ENCODE results near the gene STAT5A.
A peak's percentile ranks its signal among the peaks of the same experiment; 100 is the strongest.

STAT5A gene

GRCh38 chr17:42322382-42323267, 34.3 kb downstream of the STAT5A start:
- no peaks in the 10 kb centered on the region for H3K9me3 ChIP-seq (ENCODE audit: insufficient read depth, low read length)
- peaks cover 9% of the 10 kb centered on the region for H3K4me1 ChIP-seq (ENCODE audit: insufficient read depth, insufficient read length)
- peaks cover 57% of the 10 kb centered on the region for H3K36me3 ChIP-seq (ENCODE audit: insufficient read depth, insufficient read length, low read length)
- no peaks in the 10 kb centered on the region for H3K27me3 ChIP-seq (ENCODE audit: insufficient read depth, insufficient read length)
- H3K9ac ChIP-seq (ENCODE audit: insufficient read length, low read depth), result no peak overlapping the region
- no peak for TF ChIP-seq SUZ12 (IDR thresholded peaks at IDR 0.05; ENCODE audit: extremely low read depth, insufficient read depth, insufficient read length)
- peak; percentile 93 for DNase-seq (ENCODE audit: low read depth, low spot score)
- no peak overlapping the region for H3K4me3 ChIP-seq (ENCODE audit: insufficient read length, low read depth)

DNA sequence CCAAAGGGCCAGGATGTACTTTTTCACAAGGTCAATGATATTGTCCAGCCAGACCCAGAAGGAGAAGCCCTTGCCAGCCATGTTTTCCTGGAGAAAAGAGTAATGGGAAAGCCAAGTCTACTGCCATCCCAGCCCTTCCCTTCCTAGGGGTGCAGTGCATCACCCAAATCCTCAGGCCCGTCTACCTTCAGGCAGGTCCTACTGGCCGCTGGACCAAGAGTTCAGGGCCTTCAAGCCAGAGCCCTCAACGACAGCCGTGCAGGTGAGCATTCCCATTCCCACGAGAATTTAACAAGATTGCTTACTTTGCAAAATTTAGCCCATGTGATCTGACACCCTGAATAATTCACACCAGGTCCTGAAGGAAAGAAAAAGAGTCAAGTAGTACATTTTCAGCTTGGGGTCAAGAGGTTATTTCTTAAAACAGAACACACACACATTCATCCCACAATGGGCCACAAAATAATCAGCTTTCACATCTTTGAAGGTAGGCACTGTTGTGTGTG, 35.0 kb downstream of the STAT5A start:
- DNase-seq (ENCODE audit: low read depth, low spot score), result no peak
- Histone ChIP-seq H3K4me3 (ENCODE audit: insufficient read length, low read depth) (no peak overlapping the region), H3K36me3 (ENCODE audit: insufficient read depth, insufficient read length, low read length) (peaks cover 56% of the 10 kb centered on the region), H3K9ac (ENCODE audit: insufficient read length, low read depth) (no peak overlapping the region), H3K9me3 (ENCODE audit: insufficient read depth, low read length) (no peaks in the 10 kb centered on the region), H3K4me1 (ENCODE audit: insufficient read depth, insufficient read length) (peaks cover 9% of the 10 kb centered on the region), H3K27me3 (ENCODE audit: insufficient read depth, insufficient read length) (no peaks in the 10 kb centered on the region)
- TF ChIP-seq YY1 (IDR thresholded peaks at IDR 0.05; ENCODE audit: insufficient read depth, insufficient read length) (no peak), ZNF274 (IDR thresholded peaks at IDR 0.05; ENCODE audit: low read depth, low read length) (no peak), SUZ12 (IDR thresholded peaks at IDR 0.05; ENCODE audit: extremely low read depth, insufficient read depth, insufficient read length) (no peak)

DNA sequence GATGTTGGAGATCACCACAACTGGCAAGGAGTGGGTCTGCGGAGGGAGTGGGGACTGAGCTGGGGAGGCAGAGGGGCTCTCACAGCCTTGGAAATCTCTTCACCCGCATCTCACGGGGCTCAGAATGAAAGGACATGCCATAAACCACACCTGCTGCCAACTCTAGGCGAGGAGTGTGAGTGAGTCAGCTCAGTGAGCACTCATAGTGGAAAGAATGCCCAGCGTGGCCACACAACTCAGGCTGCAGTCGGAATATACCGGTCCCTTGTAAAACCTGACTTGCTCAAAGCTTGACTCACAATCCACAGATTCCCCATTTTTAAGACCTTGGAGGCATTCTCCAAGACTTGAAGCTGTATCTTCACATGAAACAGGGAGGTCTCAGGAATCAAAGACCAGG, 36.7 kb downstream of the STAT5A start:
- H3K9ac ChIP-seq (ENCODE audit: insufficient read length, low read depth), result no peak overlapping the region
- DNase-seq (ENCODE audit: low read depth, low spot score), result no peak
- H3K36me3 ChIP-seq (ENCODE audit: insufficient read depth, insufficient read length, low read length), result peaks cover 50% of the 10 kb centered on the region
- H3K4me3 ChIP-seq (ENCODE audit: insufficient read length, low read depth), result no peak overlapping the region
- TF ChIP-seq YY1 (IDR thresholded peaks at IDR 0.05; ENCODE audit: insufficient read depth, insufficient read length), result no peak
- no peak for TF ChIP-seq ZNF274 (IDR thresholded peaks at IDR 0.05; ENCODE audit: low read depth, low read length)
- TF ChIP-seq SUZ12 (IDR thresholded peaks at IDR 0.05; ENCODE audit: extremely low read depth, insufficient read depth, insufficient read length), result no peak
- H3K27me3 ChIP-seq (ENCODE audit: insufficient read depth, insufficient read length), result no peaks in the 10 kb centered on the region
- H3K4me1 ChIP-seq (ENCODE audit: insufficient read depth, insufficient read length), result peaks cover 4% of the 10 kb centered on the region
- H3K9me3 ChIP-seq (ENCODE audit: insufficient read depth, low read length), result no peaks in the 10 kb centered on the region

- Histone ChIP-seq H3K9ac (ENCODE audit: insufficient read length, low read depth) (peak overlapping the region; percentile 53), H3K36me3 (ENCODE audit: insufficient read depth, insufficient read length, low read length) (peaks cover 49% of the 10 kb centered on the region), H3K27me3 (ENCODE audit: insufficient read depth, insufficient read length) (no peaks in the 10 kb centered on the region), H3K4me1 (ENCODE audit: insufficient read depth, insufficient read length) (peaks cover 2% of the 10 kb centered on the region), H3K4me3 (ENCODE audit: insufficient read length, low read depth) (no peak overlapping the region), H3K9me3 (ENCODE audit: insufficient read depth, low read length) (no peaks in the 10 kb centered on the region)
- DNase-seq (ENCODE audit: low read depth, low spot score), result peak; percentile 90
- TF ChIP-seq SUZ12 (IDR thresholded peaks at IDR 0.05; ENCODE audit: extremely low read depth, insufficient read depth, insufficient read length), result no peak
- TF ChIP-seq ZNF274 (IDR thresholded peaks at IDR 0.05; ENCODE audit: low read depth, low read length), result no peak
- no peak for TF ChIP-seq YY1 (IDR thresholded peaks at IDR 0.05; ENCODE audit: insufficient read depth, insufficient read length)
Observed at GRCh38 chr17:42329025-42329976, 41.0 kb downstream of the STAT5A start.

GRCh38 chr17:42333053-42333452, 44.8 kb downstream of the STAT5A start:
- TF ChIP-seq ZNF274 (IDR thresholded peaks at IDR 0.05; ENCODE audit: low read depth, low read length) (no peak), YY1 (IDR thresholded peaks at IDR 0.05; ENCODE audit: insufficient read depth, insufficient read length) (no peak), SUZ12 (IDR thresholded peaks at IDR 0.05; ENCODE audit: extremely low read depth, insufficient read depth, insufficient read length) (no peak)
- no peaks in the 10 kb centered on the region for H3K9me3 ChIP-seq (ENCODE audit: insufficient read depth, low read length)
- peaks cover 64% of the 10 kb centered on the region for H3K36me3 ChIP-seq (ENCODE audit: insufficient read depth, insufficient read length, low read length)
- H3K4me1 ChIP-seq (ENCODE audit: insufficient read depth, insufficient read length), result peaks cover 2% of the 10 kb centered on the region
- H3K27me3 ChIP-seq (ENCODE audit: insufficient read depth, insufficient read length), result no peaks in the 10 kb centered on the region
- no peak overlapping the region for H3K9ac ChIP-seq (ENCODE audit: insufficient read length, low read depth)
- H3K4me3 ChIP-seq (ENCODE audit: insufficient read length, low read depth), result no peak overlapping the region
- no peak for DNase-seq (ENCODE audit: low read depth, low spot score)

GRCh38 chr17:42334677-42335076, 46.4 kb downstream of the STAT5A start:
- no peak for TF ChIP-seq YY1 (IDR thresholded peaks at IDR 0.05; ENCODE audit: insufficient read depth, insufficient read length)
- no peak for TF ChIP-seq ZNF274 (IDR thresholded peaks at IDR 0.05; ENCODE audit: low read depth, low read length)
- TF ChIP-seq SUZ12 (IDR thresholded peaks at IDR 0.05; ENCODE audit: extremely low read depth, insufficient read depth, insufficient read length), result no peak
- peaks cover 2% of the 10 kb centered on the region for H3K4me1 ChIP-seq (ENCODE audit: insufficient read depth, insufficient read length)
- peaks cover 77% of the 10 kb centered on the region for H3K36me3 ChIP-seq (ENCODE audit: insufficient read depth, insufficient read length, low read length)
- H3K9ac ChIP-seq (ENCODE audit: insufficient read length, low read depth), result no peak overlapping the region
- H3K27me3 ChIP-seq (ENCODE audit: insufficient read depth, insufficient read length), result no peaks in the 10 kb centered on the region
- no peaks in the 10 kb centered on the region for H3K9me3 ChIP-seq (ENCODE audit: insufficient read depth, low read length)
- DNase-seq (ENCODE audit: low read depth, low spot score), result no peak
- H3K4me3 ChIP-seq (ENCODE audit: insufficient read length, low read depth), result no peak overlapping the region

- no peak overlapping the region for H3K4me3 ChIP-seq (ENCODE audit: insufficient read length, low read depth)
- TF ChIP-seq YY1 (IDR thresholded peaks at IDR 0.05; ENCODE audit: insufficient read depth, insufficient read length), result no peak
- no peak for TF ChIP-seq ZNF274 (IDR thresholded peaks at IDR 0.05; ENCODE audit: low read depth, low read length)
- TF ChIP-seq SUZ12 (IDR thresholded peaks at IDR 0.05; ENCODE audit: extremely low read depth, insufficient read depth, insufficient read length), result no peak
- peaks cover 85% of the 10 kb centered on the region for H3K36me3 ChIP-seq (ENCODE audit: insufficient read depth, insufficient read length, low read length)
- H3K27me3 ChIP-seq (ENCODE audit: insufficient read depth, insufficient read length), result no peaks in the 10 kb centered on the region
- no peaks in the 10 kb centered on the region for H3K9me3 ChIP-seq (ENCODE audit: insufficient read depth, low read length)
- no peak for DNase-seq (ENCODE audit: low read depth, low spot score)
- no peaks in the 10 kb centered on the region for H3K4me1 ChIP-seq (ENCODE audit: insufficient read depth, insufficient read length)
- no peak overlapping the region for H3K9ac ChIP-seq (ENCODE audit: insufficient read length, low read depth)
Observed at GRCh38 chr17:42337442-42337841, 49.1 kb downstream of the STAT5A start.
